Measurements from ENCODE around the gene EIF4H. TPM values are rescaled to one million over a fixed set of nuclear protein-coding genes. Genes with fewer than 3 reads are reported as not detected.

EIF4H gene
- total RNA-seq, 1 donor from 2014 or later: 214 TPM

DNA sequence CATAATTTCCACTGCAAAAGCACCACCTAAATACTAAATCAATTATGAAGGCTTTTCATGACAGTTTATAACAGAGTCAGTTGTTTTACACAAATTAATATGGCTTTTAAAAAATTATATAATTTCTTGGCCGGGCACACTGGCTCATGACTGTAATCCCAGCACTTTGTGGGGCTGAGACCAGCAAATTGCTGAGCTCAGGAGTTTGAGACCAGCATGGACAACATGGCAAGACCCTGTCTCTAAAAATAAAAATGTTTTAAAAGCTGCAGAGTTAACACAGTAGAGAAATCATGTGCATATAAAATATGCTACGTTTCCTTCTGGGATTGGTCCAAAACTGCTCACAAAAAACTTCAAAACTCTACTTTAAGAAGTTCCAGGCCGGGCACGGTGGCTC is 43.6 kb upstream of the EIF4H start:
- H3K4me1 Mint-ChIP-seq: no peaks in the 10 kb centered on the region
- no peaks in the 10 kb centered on the region for H3K9me3 Mint-ChIP-seq
- Histone ChIP-seq H4K20me1 (ENCODE audit: low read depth) (no peaks in the 10 kb centered on the region), H3K27me3 (no peaks in the 10 kb centered on the region), H3K4me3 (no peak overlapping the region), H2AFZ (replicated peaks) (no peak overlapping the region), H3K36me3 (no peaks in the 10 kb centered on the region), H3K4me2 (no peak overlapping the region), H3K9me3 (ENCODE audit: low read depth) (no peaks in the 10 kb centered on the region), H3K79me2 (ENCODE audit: low read depth) (no peaks in the 10 kb centered on the region), H3K4me1 (no peaks in the 10 kb centered on the region), H3K9ac (no peak overlapping the region), H3K27ac (no peak overlapping the region), H3F3A (ENCODE audit: low read depth) (peaks cover 5% of the 10 kb centered on the region)
- no peak for DNase-seq (ENCODE audit: low spot score)
- TF ChIP-seq EZH2 (IDR thresholded peaks at IDR 0.05) (no peak), EZH2phosphoT487 (IDR thresholded peaks at IDR 0.05) (no peak)
- TF ChIP-seq, protein P1, sequence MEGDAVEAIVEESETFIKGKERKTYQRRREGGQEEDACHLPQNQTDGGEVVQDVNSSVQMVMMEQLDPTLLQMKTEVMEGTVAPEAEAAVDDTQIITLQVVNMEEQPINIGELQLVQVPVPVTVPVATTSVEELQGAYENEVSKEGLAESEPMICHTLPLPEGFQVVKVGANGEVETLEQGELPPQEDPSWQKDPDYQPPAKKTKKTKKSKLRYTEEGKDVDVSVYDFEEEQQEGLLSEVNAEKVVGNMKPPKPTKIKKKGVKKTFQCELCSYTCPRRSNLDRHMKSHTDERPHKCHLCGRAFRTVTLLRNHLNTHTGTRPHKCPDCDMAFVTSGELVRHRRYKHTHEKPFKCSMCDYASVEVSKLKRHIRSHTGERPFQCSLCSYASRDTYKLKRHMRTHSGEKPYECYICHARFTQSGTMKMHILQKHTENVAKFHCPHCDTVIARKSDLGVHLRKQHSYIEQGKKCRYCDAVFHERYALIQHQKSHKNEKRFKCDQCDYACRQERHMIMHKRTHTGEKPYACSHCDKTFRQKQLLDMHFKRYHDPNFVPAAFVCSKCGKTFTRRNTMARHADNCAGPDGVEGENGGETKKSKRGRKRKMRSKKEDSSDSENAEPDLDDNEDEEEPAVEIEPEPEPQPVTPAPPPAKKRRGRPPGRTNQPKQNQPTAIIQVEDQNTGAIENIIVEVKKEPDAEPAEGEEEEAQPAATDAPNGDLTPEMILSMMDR (IDR thresholded peaks at IDR 0.05): no peak
- no peak overlapping the region for H3K27ac Mint-ChIP-seq
- no peaks in the 10 kb centered on the region for H3K36me3 Mint-ChIP-seq
- no peak overlapping the region for H3K4me3 Mint-ChIP-seq
- H3K27me3 Mint-ChIP-seq (ENCODE audit: insufficient read depth, low read depth): peaks cover 4% of the 10 kb centered on the region

DNA sequence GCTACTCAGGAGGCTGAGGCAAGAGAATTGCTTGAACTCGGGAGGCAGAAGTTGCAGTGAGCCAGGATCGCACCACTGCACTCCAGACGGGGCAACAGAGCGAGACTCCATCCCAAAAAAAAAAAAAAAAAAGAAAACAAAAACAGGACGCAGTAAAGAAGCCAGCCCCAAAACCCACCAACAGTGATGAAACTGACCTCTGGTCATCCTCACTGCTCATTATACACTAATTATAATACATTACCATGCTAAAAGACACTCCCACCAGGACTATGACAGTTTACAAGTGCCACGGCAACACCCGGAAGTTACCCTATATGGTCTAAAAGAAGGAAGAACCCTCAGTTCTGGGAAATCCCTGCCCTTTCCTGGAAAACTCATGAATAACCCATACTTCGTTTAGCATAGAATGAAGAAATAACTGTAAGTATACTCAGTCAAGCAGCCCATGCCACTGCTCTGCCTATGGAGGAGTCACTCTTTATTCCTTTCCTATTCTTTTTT is 40.0 kb upstream of the EIF4H start:
- no peak overlapping the region for H3K4me2 ChIP-seq
- H3K4me3 Mint-ChIP-seq: no peak overlapping the region
- no peak overlapping the region for H3K27ac ChIP-seq
- H4K20me1 ChIP-seq (ENCODE audit: low read depth): no peaks in the 10 kb centered on the region
- peaks cover 7% of the 10 kb centered on the region for H3K4me1 ChIP-seq
- no peaks in the 10 kb centered on the region for H3K36me3 ChIP-seq
- H3K79me2 ChIP-seq (ENCODE audit: low read depth): no peaks in the 10 kb centered on the region
- H3K27ac Mint-ChIP-seq: no peak overlapping the region
- H3K27me3 ChIP-seq: no peaks in the 10 kb centered on the region
- TF ChIP-seq, protein P1 (IDR thresholded peaks at IDR 0.05): no peak
- TF ChIP-seq EZH2 (IDR thresholded peaks at IDR 0.05) (no peak), EZH2phosphoT487 (IDR thresholded peaks at IDR 0.05) (no peak)
- DNase-seq (ENCODE audit: low spot score): no peak
- H3K9me3 Mint-ChIP-seq: no peaks in the 10 kb centered on the region
- H3K4me1 Mint-ChIP-seq: peaks cover 8% of the 10 kb centered on the region
- no peak overlapping the region for H2AFZ ChIP-seq (replicated peaks)
- H3K4me3 ChIP-seq: no peak overlapping the region
- no peaks in the 10 kb centered on the region for H3K36me3 Mint-ChIP-seq
- peaks cover 7% of the 10 kb centered on the region for H3K27me3 Mint-ChIP-seq (ENCODE audit: insufficient read depth, low read depth)
- H3F3A ChIP-seq (ENCODE audit: low read depth): peaks cover 17% of the 10 kb centered on the region
- no peaks in the 10 kb centered on the region for H3K9me3 ChIP-seq (ENCODE audit: low read depth)
- no peak overlapping the region for H3K9ac ChIP-seq

DNA sequence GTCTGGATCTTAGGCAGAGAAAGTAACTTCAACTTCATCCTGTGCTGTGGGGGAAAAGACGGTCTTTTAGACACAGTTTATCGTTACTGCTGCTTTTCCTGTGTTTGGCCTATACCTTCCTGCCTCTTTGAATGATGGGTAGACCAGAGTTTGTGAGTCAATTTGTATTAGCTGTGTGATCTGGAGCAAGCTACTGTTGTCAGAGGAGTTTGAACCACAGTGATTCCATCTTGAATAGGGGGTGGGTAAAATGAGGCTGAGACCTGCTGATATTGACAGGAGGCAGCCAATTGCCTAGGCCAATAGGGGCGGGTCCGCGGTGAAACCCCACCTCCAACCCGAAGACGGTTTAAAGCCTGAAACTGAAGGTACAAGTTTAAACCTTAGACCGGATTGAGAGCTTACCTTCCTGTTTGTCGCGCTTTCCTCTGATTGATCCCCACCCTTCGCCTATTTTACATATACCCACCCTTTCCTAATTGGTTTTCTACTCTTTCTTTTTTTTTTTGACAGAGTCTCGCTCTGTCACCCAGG is 35.8 kb upstream of the EIF4H start:
- Histone ChIP-seq H4K20me1 (ENCODE audit: low read depth) (no peaks in the 10 kb centered on the region), H3K79me2 (ENCODE audit: low read depth) (no peaks in the 10 kb centered on the region), H3K9me3 (ENCODE audit: low read depth) (no peaks in the 10 kb centered on the region), H2AFZ (replicated peaks) (peak overlapping the region; percentile 70), H3K4me3 (peak overlapping the region; percentile 32), H3K4me1 (peaks cover 11% of the 10 kb centered on the region), H3K36me3 (no peaks in the 10 kb centered on the region), H3F3A (ENCODE audit: low read depth) (peaks cover 23% of the 10 kb centered on the region), H3K27me3 (no peaks in the 10 kb centered on the region), H3K4me2 (peak overlapping the region; percentile 68), H3K9ac (no peak overlapping the region), H3K27ac (no peak overlapping the region)
- H3K36me3 Mint-ChIP-seq: no peaks in the 10 kb centered on the region
- TF ChIP-seq, protein P1 (IDR thresholded peaks at IDR 0.05): no peak
- TF ChIP-seq EZH2 (IDR thresholded peaks at IDR 0.05): no peak
- no peak for TF ChIP-seq EZH2phosphoT487 (IDR thresholded peaks at IDR 0.05)
- H3K27ac Mint-ChIP-seq: no peak overlapping the region
- no peaks in the 10 kb centered on the region for H3K9me3 Mint-ChIP-seq
- DNase-seq (ENCODE audit: low spot score): peak; percentile 16
- H3K27me3 Mint-ChIP-seq (ENCODE audit: insufficient read depth, low read depth): peaks cover 7% of the 10 kb centered on the region
- no peak overlapping the region for H3K4me3 Mint-ChIP-seq
- H3K4me1 Mint-ChIP-seq: peaks cover 13% of the 10 kb centered on the region
